ENCODE measurements around the gene PAIP2B. TPM values are rescaled to one million over a fixed set of nuclear protein-coding genes. Genes with fewer than 3 reads are reported as not detected.

The PAIP2B gene, protein sequence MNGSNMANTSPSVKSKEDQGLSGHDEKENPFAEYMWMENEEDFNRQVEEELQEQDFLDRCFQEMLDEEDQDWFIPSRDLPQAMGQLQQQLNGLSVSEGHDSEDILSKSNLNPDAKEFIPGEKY
- total RNA-seq = 0.54 and 0.85 TPM in 2 replicates

GRCh38 chr2:71226965-71227560, at the start of gene PAIP2B:
Gene PAIP2B, minus strand, starts transcription at chr2:71227103. Its CDS starts 24,514 bp downstream, at chr2:71202589.

Other genes starting within 250 kb of the PAIP2B start
- gene ANKRD53, start 248.5 kb downstream of the PAIP2B start, total RNA-seq = 0.09 and 0.18 TPM in 2 replicates
- 26.9 and 27.3 TPM in 2 replicates for gene TEX261, start 232.2 kb downstream of the PAIP2B start, total RNA-seq
- 60.3 and 66.7 TPM in 2 replicates for gene NAGK, start 158.5 kb downstream of the PAIP2B start, total RNA-seq
- gene MCEE, start 96.9 kb downstream of the PAIP2B start, total RNA-seq = 7.7 and 11.3 TPM in 2 replicates
- 21.0 and 21.1 TPM in 2 replicates for gene MPHOSPH10, start 96.5 kb downstream of the PAIP2B start, total RNA-seq
- 114 and 133 TPM in 2 replicates for gene ZNF638, start 104.7 kb upstream of the PAIP2B start, total RNA-seq
- 87.3 and 142 TPM in 2 replicates for gene DYSF, start 226.5 kb upstream of the PAIP2B start, total RNA-seq

All from endothelial cell of coronary artery (primary cell).